ENCODE results near the gene NINJ1.

NINJ1 gene

DNA sequence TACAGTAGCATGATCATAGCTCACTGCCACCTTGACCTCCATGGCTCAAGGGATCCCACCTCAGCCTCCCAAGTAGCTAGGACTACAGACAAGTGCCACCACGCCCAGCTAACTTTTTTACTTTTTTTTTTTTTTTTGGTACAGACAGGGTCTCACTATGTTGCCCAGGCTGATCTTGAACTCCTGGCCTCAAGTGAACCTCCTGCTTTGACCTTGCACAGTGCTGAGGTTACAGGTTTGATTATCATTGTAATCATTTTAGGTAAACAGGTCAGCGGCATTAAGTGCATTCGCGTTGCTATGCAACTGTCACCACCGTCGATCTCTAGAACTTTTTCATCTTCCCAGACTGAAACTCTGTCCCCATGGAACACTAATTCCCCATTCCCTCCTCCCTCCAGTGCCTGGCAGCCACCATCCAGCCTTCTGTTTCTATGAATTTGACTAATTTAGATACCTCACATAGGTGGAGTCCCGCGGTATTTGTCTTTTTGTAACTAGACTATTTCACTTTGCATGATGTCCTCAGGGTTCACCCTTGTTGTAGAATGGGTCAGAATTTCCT, 43.9 kb downstream of the NINJ1 start:
- DNase-seq (ENCODE audit: low read depth in 2 of 2, low spot score in 1 of 2), result no peak

GRCh38 chr9:93089481-93089991, 44.5 kb downstream of the NINJ1 start:
- DNase-seq (ENCODE audit: low read depth in 2 of 2, low spot score in 1 of 2), result no peak

- no peak for DNase-seq (ENCODE audit: low read depth in 2 of 2, low spot score in 1 of 2)
These were observed 45.0 kb downstream of the NINJ1 start for GRCh38 chr9:93089024-93089423.

GRCh38 chr9:93088656-93089015, 45.4 kb downstream of the NINJ1 start:
- DNase-seq (ENCODE audit: low read depth in 2 of 2, low spot score in 1 of 2), result no peak

DNA sequence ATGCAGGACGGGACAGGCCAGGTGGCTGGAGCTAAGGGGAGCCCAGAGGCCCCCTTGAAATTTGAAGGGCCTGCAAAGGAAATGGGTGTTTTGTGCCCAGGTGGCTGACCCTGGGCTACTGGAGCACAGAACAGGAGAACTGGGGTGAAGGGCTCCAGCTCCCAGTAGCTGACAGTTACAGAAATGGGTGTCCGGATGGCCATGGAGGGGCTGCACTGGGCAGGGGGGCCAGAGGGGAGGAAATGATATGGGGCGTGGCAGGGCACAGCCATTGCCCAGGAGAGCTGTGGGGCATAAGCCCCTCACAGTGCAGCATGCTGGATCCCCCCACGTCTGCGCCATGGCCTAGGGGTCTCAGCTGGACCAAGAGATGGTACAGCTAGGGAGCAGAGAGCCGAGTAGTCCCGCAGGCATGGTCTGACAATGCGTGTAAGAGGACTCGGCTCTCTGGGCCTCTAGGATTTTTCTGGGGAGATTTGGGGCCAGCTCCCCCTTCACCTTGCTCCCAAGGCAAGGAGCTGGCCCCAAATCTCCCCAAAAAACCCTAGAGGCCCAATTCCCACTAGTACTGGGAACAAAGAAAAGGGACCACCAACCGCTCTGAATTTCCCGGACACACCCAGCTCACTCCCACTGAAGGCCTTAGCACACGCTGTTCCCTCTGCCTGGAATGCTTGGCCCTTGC, 45.9 kb downstream of the NINJ1 start:
- no peak for DNase-seq (ENCODE audit: low read depth in 2 of 2, low spot score in 1 of 2)

DNA sequence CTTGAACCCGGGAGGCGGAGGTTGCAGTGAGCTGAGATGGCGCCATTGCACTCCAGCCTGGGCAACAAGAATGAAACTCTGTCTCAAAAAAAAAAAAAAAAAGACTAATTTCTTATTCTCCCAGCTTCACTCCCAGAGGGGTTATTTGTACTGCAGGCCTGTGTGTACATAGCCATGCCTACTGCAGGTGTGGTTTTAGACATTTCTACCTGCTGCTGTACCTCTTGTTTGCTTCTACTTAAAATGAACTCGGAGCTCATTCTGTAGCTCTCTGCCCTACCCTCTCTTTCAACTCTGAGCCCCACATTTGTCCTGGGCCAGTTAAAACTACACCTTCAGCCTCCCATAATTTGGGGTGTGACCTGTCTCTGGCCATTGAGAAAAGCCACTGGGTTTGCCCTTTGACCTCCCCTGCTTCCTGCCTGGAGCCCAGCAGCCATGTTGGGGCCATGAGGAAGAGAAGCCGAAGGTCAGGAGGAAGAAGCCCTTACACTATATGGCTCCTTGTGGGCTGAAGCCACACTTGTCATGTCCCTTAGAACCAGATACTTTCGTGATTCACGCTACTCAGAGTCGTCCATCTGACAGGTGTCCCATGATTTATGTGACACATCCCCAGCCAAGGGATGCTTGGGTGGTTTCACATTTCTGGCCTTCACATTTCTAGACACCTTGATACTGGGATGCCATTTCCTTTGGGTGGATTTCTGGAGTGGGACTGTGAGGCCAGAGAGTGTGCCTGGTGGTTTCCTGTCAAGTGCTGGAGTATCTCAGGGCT, 47.4 kb downstream of the NINJ1 start:
- no peak for DNase-seq (ENCODE audit: low read depth in 2 of 2, low spot score in 1 of 2)

DNA sequence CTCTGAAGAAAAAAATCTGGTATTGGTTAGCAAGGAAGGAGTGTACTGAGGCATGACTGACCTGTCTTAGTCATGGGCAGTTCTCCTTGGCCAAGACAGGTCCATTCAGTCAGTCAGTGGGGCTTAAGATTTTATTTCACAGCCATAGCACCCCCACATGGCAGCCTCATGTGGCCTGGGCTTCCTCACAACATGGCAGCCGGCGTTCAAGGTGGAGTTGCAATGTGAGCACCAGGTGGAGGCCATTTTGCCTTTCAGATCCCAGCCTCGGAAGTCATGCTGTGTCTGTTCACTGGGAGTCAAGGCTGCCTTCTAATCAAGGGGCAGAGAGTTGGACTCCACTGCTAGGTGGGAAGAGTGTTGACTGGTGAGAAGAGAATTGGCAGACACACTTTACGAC, 48.4 kb downstream of the NINJ1 start:
- no peak for DNase-seq (ENCODE audit: low read depth in 2 of 2, low spot score in 1 of 2)

- no peak for DNase-seq (ENCODE audit: low read depth in 2 of 2, low spot score in 1 of 2)
These were observed 49.6 kb downstream of the NINJ1 start for GRCh38 chr9:93084471-93084881.

GRCh38 chr9:93083592-93084470, 50.2 kb downstream of the NINJ1 start:
- no peak for DNase-seq (ENCODE audit: low read depth in 2 of 2, low spot score in 1 of 2)

DNA sequence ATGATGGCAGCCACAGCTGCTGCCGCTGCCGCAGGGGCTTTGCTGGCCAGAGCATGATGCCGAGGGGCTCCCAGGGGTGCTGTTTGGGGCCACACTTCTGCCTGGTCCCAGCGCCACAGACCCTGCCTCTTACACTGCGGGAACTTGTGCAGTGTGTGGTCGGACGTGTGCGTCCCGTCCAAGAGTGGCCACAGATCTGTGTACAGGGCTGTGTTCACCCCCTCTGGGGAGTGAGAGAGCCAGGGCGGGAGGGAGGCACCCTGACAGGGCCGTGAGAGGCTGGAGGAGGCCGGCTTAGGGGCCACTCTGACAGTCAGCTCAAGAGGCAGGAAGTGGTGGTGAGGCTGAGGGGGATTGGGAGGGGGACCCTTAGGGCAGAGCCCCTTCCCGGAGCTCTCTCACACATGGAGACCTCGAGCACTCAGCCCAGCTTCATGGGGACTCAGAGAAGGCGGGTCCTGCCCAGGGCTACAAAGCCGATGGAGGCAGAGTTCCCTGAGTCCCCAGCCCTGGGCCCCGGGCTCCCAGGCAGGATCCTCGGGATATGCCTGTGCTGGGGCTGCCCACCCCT, 51.1 kb downstream of the NINJ1 start:
- no peak for DNase-seq (ENCODE audit: low read depth in 2 of 2, low spot score in 1 of 2)

DNA sequence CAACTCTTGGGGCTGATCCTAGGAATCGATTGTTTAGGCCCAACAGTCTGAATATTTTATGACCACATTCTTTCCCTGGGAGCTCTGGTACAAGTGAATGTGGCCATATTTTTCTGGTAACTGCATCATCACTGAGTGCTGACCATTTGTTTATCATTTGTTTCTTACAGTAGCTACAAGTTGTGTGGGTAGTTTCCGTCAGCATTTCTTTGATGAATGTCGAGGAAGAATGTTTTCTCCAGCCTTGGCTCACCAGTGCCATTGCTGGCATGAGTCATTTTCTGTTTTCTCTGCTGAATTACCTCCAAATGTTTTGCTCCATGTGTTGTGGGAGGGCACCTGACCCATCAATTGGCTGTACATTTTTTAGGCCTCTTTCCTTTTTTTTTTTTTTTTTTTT, 52.1 kb downstream of the NINJ1 start:
- no peak for DNase-seq (ENCODE audit: low read depth in 2 of 2, low spot score in 1 of 2)

- DNase-seq (ENCODE audit: low read depth in 2 of 2, low spot score in 1 of 2), result no peak
These were observed 52.9 kb downstream of the NINJ1 start for GRCh38 chr9:93081081-93081529.

GRCh38 chr9:93080406-93080805, 53.6 kb downstream of the NINJ1 start:
- DNase-seq (ENCODE audit: low read depth in 2 of 2, low spot score in 1 of 2), result no peak

- no peak for DNase-seq (ENCODE audit: low read depth in 2 of 2, low spot score in 1 of 2)
These were observed 54.7 kb downstream of the NINJ1 start for GRCh38 chr9:93079371-93079770.

GRCh38 chr9:93077811-93078210, 56.2 kb downstream of the NINJ1 start:
- no peak for DNase-seq (ENCODE audit: low read depth in 2 of 2, low spot score in 1 of 2)

DNA sequence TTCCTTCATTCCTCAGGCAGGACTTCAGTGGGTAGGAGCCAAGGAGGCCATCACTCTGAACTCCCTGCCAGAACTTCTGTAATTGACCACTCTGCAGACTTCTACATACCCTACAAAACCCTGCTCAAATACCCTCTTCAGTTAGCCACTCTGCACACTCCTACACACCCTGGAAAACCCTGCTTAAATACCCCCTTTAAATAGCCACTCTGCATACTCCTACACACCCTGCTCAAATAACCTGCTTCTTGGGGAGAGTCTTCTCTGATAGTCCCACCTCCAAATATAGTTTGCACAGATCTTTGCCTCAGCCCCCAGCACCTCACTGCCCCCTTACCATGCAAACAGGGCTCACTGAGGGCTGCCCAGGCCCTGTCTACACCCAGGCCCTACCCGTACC, 56.7 kb downstream of the NINJ1 start:
- DNase-seq (ENCODE audit: low read depth in 2 of 2, low spot score in 1 of 2), result no peak

DNA sequence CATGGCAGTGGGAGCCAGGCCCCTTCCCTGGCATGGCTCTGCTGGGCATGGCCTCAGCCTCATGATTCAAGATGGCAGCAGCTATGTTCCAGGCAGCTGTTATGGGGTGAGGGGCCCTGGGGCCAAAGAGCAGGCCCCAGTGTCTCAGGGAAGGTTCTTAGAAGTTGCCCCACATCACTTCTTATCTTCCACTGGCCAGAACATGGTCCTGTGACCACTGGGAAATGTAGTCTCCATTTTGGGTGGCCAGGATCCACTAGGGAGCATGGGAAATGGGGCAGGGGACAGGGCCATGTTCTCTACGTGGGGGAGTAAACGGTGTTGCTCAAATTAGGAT, 57.3 kb downstream of the NINJ1 start:
- DNase-seq (ENCODE audit: low read depth in 2 of 2, low spot score in 1 of 2), result no peak

- DNase-seq (ENCODE audit: low read depth in 2 of 2, low spot score in 1 of 2), result no peak
These were observed 57.8 kb downstream of the NINJ1 start for GRCh38 chr9:93076101-93076791.

GRCh38 chr9:93072383-93072795, 61.7 kb downstream of the NINJ1 start:
- no peak for DNase-seq (ENCODE audit: low read depth in 2 of 2, low spot score in 1 of 2)

Data from stimulated activated CD8-positive, alpha-beta memory T cell treated with anti-CD3 and anti-CD28 coated beads, Interleukin-4, amount 100 ng/mL, for 1 hour (primary cell).